ENCODE measurements around the gene CFAP20DC. TPM values are rescaled to one million over a fixed set of nuclear protein-coding genes. Genes with fewer than 3 reads are reported as not detected.

CFAP20DC gene
- total RNA-seq, 1 experiment from 2014 or later, result 2.9 TPM

DNA sequence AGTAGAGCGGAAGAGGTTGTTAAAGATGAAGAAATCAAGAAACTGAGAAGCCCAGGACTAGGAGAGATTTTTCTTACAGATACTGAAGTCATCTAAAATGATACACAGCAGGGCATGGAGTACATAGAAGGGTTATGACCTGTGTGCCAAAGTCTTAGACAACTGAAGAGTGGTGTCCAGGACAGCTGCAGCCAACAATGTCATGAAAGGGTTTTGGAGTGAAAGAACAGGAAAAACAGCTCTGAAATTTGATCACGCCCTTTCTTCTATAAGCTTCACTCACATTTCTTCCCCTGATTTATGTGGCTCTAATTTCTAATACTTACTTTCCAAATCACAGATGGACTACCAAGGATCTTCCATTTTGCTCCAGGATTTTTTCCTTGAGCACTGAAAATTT is 3.0 kb downstream of the CFAP20DC start:
- Histone ChIP-seq H3K9me3 (ENCODE audit: control insufficient read depth in 1 of 2, insufficient read depth in 1 of 2, low read depth in 1 of 2, low read length in 2 of 2) (no peaks in the 10 kb centered on the region), H3K27ac (ENCODE audit: low read depth, low read length) (no peak overlapping the region), H3K4me1 (ENCODE audit: control insufficient read depth in 1 of 2, insufficient read depth in 2 of 2, low read length in 2 of 2) (peaks cover 8 to 28% of the 10 kb centered on the region in 2 experiments; a peak in 3 of 4 replicates), H3K9ac (ENCODE audit: low read length) (no peak overlapping the region), H3K27me3 (ENCODE audit: insufficient read depth, low read length) (no peaks in the 10 kb centered on the region), H2AFZ (ENCODE audit: low read depth, low read length, poor library complexity, severe bottlenecking) (no peak overlapping the region), H3K4me2 (ENCODE audit: low read length) (no peak overlapping the region), H3K9me2 (ENCODE audit: insufficient read depth) (no peaks in the 10 kb centered on the region), H3K36me3 (ENCODE audit: control insufficient read depth in 1 of 2, insufficient read depth in 2 of 2, low read length in 2 of 2) (no peaks in the 10 kb centered on the region), H4K20me1 (ENCODE audit: insufficient read depth) (no peaks in the 10 kb centered on the region), H3K4me3 (replicated peaks in 1 of 2; ENCODE audit: low read depth in 1 of 2, low read length in 2 of 2) (no peak overlapping the region), H3K79me2 (ENCODE audit: insufficient read depth, low read length) (no peaks in the 10 kb centered on the region)
- ATAC-seq, result no peak
- TF ChIP-seq EGR1 (IDR thresholded peaks at IDR 0.05; ENCODE audit: low read depth), result no peak
- no peak for TF ChIP-seq ZFX (IDR thresholded peaks at IDR 0.05)
- TF ChIP-seq, protein P1, sequence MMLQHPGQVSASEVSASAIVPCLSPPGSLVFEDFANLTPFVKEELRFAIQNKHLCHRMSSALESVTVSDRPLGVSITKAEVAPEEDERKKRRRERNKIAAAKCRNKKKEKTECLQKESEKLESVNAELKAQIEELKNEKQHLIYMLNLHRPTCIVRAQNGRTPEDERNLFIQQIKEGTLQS (IDR thresholded peaks at IDR 0.05), result no peak
- TF ChIP-seq SIN3A (IDR thresholded peaks at IDR 0.05; ENCODE audit: low read depth), result no peak
- TF ChIP-seq, protein P2, sequence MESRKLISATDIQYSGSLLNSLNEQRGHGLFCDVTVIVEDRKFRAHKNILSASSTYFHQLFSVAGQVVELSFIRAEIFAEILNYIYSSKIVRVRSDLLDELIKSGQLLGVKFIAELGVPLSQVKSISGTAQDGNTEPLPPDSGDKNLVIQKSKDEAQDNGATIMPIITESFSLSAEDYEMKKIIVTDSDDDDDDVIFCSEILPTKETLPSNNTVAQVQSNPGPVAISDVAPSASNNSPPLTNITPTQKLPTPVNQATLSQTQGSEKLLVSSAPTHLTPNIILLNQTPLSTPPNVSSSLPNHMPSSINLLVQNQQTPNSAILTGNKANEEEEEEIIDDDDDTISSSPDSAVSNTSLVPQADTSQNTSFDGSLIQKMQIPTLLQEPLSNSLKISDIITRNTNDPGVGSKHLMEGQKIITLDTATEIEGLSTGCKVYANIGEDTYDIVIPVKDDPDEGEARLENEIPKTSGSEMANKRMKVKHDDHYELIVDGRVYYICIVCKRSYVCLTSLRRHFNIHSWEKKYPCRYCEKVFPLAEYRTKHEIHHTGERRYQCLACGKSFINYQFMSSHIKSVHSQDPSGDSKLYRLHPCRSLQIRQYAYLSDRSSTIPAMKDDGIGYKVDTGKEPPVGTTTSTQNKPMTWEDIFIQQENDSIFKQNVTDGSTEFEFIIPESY (IDR thresholded peaks at IDR 0.05; ENCODE audit: extremely low read depth, insufficient replicate concordance, low read length), result no peak
- TF ChIP-seq, protein P3, sequence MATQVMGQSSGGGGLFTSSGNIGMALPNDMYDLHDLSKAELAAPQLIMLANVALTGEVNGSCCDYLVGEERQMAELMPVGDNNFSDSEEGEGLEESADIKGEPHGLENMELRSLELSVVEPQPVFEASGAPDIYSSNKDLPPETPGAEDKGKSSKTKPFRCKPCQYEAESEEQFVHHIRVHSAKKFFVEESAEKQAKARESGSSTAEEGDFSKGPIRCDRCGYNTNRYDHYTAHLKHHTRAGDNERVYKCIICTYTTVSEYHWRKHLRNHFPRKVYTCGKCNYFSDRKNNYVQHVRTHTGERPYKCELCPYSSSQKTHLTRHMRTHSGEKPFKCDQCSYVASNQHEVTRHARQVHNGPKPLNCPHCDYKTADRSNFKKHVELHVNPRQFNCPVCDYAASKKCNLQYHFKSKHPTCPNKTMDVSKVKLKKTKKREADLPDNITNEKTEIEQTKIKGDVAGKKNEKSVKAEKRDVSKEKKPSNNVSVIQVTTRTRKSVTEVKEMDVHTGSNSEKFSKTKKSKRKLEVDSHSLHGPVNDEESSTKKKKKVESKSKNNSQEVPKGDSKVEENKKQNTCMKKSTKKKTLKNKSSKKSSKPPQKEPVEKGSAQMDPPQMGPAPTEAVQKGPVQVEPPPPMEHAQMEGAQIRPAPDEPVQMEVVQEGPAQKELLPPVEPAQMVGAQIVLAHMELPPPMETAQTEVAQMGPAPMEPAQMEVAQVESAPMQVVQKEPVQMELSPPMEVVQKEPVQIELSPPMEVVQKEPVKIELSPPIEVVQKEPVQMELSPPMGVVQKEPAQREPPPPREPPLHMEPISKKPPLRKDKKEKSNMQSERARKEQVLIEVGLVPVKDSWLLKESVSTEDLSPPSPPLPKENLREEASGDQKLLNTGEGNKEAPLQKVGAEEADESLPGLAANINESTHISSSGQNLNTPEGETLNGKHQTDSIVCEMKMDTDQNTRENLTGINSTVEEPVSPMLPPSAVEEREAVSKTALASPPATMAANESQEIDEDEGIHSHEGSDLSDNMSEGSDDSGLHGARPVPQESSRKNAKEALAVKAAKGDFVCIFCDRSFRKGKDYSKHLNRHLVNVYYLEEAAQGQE (IDR thresholded peaks at IDR 0.05; ENCODE audit: low read depth), result no peak
- no peak for TF ChIP-seq YY1 (IDR thresholded peaks at IDR 0.05; ENCODE audit: extremely low read depth, insufficient replicate concordance, low read depth, low read length)
- TF ChIP-seq, protein P4, sequence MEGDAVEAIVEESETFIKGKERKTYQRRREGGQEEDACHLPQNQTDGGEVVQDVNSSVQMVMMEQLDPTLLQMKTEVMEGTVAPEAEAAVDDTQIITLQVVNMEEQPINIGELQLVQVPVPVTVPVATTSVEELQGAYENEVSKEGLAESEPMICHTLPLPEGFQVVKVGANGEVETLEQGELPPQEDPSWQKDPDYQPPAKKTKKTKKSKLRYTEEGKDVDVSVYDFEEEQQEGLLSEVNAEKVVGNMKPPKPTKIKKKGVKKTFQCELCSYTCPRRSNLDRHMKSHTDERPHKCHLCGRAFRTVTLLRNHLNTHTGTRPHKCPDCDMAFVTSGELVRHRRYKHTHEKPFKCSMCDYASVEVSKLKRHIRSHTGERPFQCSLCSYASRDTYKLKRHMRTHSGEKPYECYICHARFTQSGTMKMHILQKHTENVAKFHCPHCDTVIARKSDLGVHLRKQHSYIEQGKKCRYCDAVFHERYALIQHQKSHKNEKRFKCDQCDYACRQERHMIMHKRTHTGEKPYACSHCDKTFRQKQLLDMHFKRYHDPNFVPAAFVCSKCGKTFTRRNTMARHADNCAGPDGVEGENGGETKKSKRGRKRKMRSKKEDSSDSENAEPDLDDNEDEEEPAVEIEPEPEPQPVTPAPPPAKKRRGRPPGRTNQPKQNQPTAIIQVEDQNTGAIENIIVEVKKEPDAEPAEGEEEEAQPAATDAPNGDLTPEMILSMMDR (IDR thresholded peaks at IDR 0.05 in 2 of 3, conservative IDR thresholded peaks at IDR 0.05 in 1 of 3; ENCODE audit: borderline replicate concordance in 1 of 3, insufficient read depth in 1 of 3, low read depth in 2 of 3, low read length in 2 of 3), result no peak
- TF ChIP-seq EZH2phosphoT487 (IDR thresholded peaks at IDR 0.05; ENCODE audit: borderline replicate concordance), result no peak
- TF ChIP-seq RAD21 (IDR thresholded peaks at IDR 0.05; ENCODE audit: low read depth), result no peak
- TF ChIP-seq ZNF274 (IDR thresholded peaks at IDR 0.05; ENCODE audit: low read depth, low read length), result no peak
- TF ChIP-seq POLR2AphosphoS5 (IDR thresholded peaks at IDR 0.05; ENCODE audit: low read depth, low read length), result no peak
- no peak for TF ChIP-seq EZH2 (IDR thresholded peaks at IDR 0.05)
- TF ChIP-seq TCF7L2 (IDR thresholded peaks at IDR 0.05; ENCODE audit: borderline replicate concordance, extremely low read depth, insufficient read depth, insufficient read length), result no peak
- no peak for TF ChIP-seq FOSL1 (IDR thresholded peaks at IDR 0.05; ENCODE audit: low read depth)
- TF ChIP-seq SRF (IDR thresholded peaks at IDR 0.05; ENCODE audit: low read depth), result no peak
- TF ChIP-seq CEBPB (IDR thresholded peaks at IDR 0.05; ENCODE audit: low read depth), result no peak
- TF ChIP-seq POLR2A (IDR thresholded peaks at IDR 0.05; ENCODE audit: borderline replicate concordance, extremely low read depth, insufficient read depth, insufficient read length), result no peak
- TF ChIP-seq, protein P5, sequence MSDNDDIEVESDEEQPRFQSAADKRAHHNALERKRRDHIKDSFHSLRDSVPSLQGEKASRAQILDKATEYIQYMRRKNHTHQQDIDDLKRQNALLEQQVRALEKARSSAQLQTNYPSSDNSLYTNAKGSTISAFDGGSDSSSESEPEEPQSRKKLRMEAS (IDR thresholded peaks at IDR 0.05), result no peak
- intact Hi-C loops (cut with micrococcal nuclease), result no loop called here
- ChIA-PET POLR2A (no interaction called here), CTCF (no interaction called here), RAD21 (ENCODE audit: low non-redundant PET in 1 of 2, low total read pairs in 2 of 2, uncharacterized antibody in 2 of 2, unreplicated experiment in 2 of 2) (no interaction called here)
- DNase-seq (ENCODE audit: low read depth, low spot score), result no peak
- no TSS peak for BruUV-seq (replicated peaks)

All from HCT116 (cell line).